Psoas muscle (tissue), 8 donors: ENCODE results near the gene PACS1. TPM values are rescaled to one million over a fixed set of nuclear protein-coding genes. Genes with fewer than 3 reads are reported as not detected.

ENCODE experiments used
- ATAC-seq, 4 donors: fragments of 200-7000 bp; cut with Tn5 transposase; one replicate each; pipeline ENCODE4 v1.9.1; 2020; ENCODE audit warnings: moderate library complexity in 3 of 4, mild to moderate bottlenecking in 2 of 4
- DNase-seq, 2 donors: peaks; one replicate each; pipeline ENCODE4 v3.0.0-alpha.2; 2020
- H3K27ac ChIP-seq: fragments of 200-600 bp; one replicate; pipeline ENCODE4 v1.8.0; 2022
- H3K27me3 ChIP-seq, 3 donors: fragments of 200-600 bp in 1 of 3; one replicate each; pipeline versions ENCODE4 v1.6.1 to v1.8.0; 2013 to 2022; ENCODE audit warnings: low read length in 2 of 3, mild to moderate bottlenecking in 2 of 3, moderate library complexity in 1 of 3; ENCODE audit not compliant: insufficient read depth in 3 of 3
- H3K36me3 ChIP-seq, 2 donors: fragments of 200-600 bp in 1 of 2; one replicate each; pipeline versions ENCODE4 v1.6.1 to v1.8.0; 2013 to 2022; ENCODE audit warnings: low read depth in 1 of 2, mild to moderate bottlenecking in 1 of 2, moderate library complexity in 1 of 2; ENCODE audit not compliant: insufficient read depth in 1 of 2
- H3K4me1 ChIP-seq: fragments of 200-600 bp; one replicate; pipeline ENCODE4 v1.8.0; 2022
- H3K4me3 ChIP-seq: fragments of 200-600 bp; one replicate; pipeline ENCODE4 v1.8.0; 2022; ENCODE audit warnings: mild to moderate bottlenecking
- H3K9me3 ChIP-seq: fragments of 200-600 bp; one replicate; pipeline ENCODE4 v1.8.0; 2022
- WGBS, 3 donors: extraction: QIAGEN DNeasy Blood & Tissue Kit; methylation state at CpG; one replicate each; pipeline versions ENCODE4 v1.1.6 to v1.1.7; 2013; 5-methylcytosine and 5-hydroxymethylcytosine counted together
- intact Hi-C, 2 donors: fragments of 100-400 bp; cut with DNase I; formaldehyde crosslinking; loops; one replicate each; pipeline versions ENCODE4 v1.11.0 to v1.14.2; 2022
- polyA plus RNA-seq, 3 donors: library from polyadenylated mRNA; stranded (reverse); fragments of 200-250 nt; gene quantifications; one replicate each; pipeline ENCODE4 v1.2.3, GENCODE V29; 2013
- total RNA-seq, 4 donors: library from RNA; stranded (reverse); fragmentation: NEBNext Ultra II Directional in 2 of 4; extraction: Animal tissue kit (Norgen Biotek cat#: 25700) in 2 of 4; gene quantifications; one replicate each; pipeline versions ENCODE4 v1.2.1 to v1.2.4, GENCODE V29; 2021 to 2023
- TF ChIP-seq, protein P1 (sequence below): fragments of 200-600 bp; IDR thresholded peaks from one replicate; pipeline ENCODE4 v1.8.0; 2022; ENCODE audit warnings: antibody characterized with exemption
- donor health status: healthy with polysubstance abuse.
- donor health status: DM: no; HTN: no; CAD: no; lungs with moderate emphysema.
- donor health status: Bipolar disorder and iron deficiency.
- donor health status: healthy.
- donor health status: DM: yes; HTN: yes; CAD: no.
- donor health status: DM: no; HTN: no; CAD: no.
- donor health status: DM: no; HTN: no; CAD: no.
- donor health status: DM: yes; HTN: yes; CAD: no.

The PACS1 gene
- total and polyA plus RNA-seq, 7 donors = 7.4 to 27.8 (median 16.3) TPM

DNA sequence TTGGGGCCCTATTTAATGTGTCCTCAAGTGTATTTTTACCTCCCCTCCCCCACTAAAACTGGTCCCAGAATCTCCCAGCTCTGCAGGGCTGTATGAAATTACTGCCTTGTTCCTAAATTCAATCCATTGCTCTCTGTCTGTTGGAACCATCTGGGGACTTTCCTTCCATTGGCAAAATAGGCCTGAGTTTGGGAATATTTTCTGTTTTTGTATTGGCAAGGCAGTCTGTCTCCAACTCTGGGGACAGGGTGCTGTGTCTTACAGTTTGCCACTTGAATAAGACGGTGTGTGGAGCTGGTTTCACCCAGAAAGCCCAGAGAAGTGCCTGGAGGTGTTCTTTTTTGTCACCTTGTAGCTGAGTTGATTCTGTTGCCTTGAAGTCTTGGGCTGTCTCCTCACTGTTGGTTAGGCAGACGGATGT, 1.3 kb downstream of the PACS1 start:
- WGBS, 3 donors = 36 to 53% (median 37%) methylated on average over 2 of the region's 2 CpGs

DNA sequence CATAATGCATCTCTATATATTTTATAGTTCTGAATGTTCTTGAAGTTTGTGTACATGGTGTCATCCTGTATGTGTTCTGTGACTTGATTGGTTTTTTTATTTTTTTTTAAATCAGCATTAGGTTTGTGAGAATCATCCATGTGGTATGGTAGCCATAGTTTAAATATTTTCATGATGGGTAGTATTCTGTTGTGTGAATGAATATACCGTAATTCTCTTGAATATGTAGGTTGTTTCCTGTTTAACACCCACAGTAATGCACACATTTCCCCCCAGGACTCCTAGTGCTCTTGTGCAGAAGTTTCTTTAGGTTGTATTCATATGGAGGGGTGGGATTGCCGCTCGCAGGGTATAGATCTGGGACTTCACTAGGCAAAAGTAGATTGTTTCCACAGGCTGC, 2.0 kb downstream of the PACS1 start:
- 90 to 96% (median 91%) methylated on average over 3 of the region's 3 CpGs for WGBS, 3 donors
- Histone ChIP-seq H3K27ac (no peak overlapping the region), H3K4me3 (peak overlapping the region; percentile 93), H3K9me3 (no peaks in the 10 kb centered on the region), H3K27me3 (no peaks in the 10 kb centered on the region), H3K4me1 (peaks cover 19% of the 10 kb centered on the region), H3K36me3 (peaks cover 9 to 43% of the 10 kb centered on the region in 2 donors)
- no peak for ATAC-seq
- TF ChIP-seq, protein P1, sequence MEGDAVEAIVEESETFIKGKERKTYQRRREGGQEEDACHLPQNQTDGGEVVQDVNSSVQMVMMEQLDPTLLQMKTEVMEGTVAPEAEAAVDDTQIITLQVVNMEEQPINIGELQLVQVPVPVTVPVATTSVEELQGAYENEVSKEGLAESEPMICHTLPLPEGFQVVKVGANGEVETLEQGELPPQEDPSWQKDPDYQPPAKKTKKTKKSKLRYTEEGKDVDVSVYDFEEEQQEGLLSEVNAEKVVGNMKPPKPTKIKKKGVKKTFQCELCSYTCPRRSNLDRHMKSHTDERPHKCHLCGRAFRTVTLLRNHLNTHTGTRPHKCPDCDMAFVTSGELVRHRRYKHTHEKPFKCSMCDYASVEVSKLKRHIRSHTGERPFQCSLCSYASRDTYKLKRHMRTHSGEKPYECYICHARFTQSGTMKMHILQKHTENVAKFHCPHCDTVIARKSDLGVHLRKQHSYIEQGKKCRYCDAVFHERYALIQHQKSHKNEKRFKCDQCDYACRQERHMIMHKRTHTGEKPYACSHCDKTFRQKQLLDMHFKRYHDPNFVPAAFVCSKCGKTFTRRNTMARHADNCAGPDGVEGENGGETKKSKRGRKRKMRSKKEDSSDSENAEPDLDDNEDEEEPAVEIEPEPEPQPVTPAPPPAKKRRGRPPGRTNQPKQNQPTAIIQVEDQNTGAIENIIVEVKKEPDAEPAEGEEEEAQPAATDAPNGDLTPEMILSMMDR = no peak
- DNase-seq = no peak
- intact Hi-C loops = no loop called here

More for the DNA sequence above, 1.3 kb downstream of the PACS1 start:
- H3K4me1 ChIP-seq = peaks cover 19% of the 10 kb centered on the region
- H3K27ac ChIP-seq = peak overlapping the region; percentile 81
- no peaks in the 10 kb centered on the region for H3K27me3 ChIP-seq
- no peak for DNase-seq
- TF ChIP-seq, protein P1 = no peak
- ATAC-seq = no peak
- no peaks in the 10 kb centered on the region for H3K9me3 ChIP-seq
- peak overlapping the region; percentile 93 for H3K4me3 ChIP-seq
- peaks cover 9 to 50% of the 10 kb centered on the region in 2 donors for H3K36me3 ChIP-seq
- intact Hi-C loops = no loop called here

DNA sequence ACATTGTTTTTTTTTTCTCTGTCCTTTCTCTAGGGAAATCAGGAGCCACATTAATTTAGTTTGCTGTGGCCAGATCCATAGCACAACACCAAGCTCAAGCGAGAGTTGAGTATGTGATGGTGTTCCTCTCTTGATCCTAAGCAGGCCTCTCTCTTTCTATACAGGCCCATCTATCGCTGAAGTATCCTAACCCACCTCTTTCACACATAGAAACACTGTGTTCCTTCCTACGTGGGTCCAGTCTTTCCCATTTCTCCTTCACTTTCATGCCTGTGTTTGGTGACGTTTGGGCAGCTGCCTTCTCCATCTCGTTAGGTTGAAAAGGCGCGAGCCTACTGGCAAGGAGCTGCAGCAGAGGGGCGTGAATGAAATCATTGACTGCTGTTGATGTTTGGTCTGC, 2.4 kb downstream of the PACS1 start:
- TF ChIP-seq, protein P1 = no peak
- no peak overlapping the region for H3K27ac ChIP-seq
- ATAC-seq (no peak), DNase-seq (no peak)
- H3K36me3 ChIP-seq = peaks cover 7 to 38% of the 10 kb centered on the region in 2 donors
- intact Hi-C loops = no loop called here
- WGBS, 3 donors = 66 to 76% (median 75%) methylated on average over 8 of the region's 8 CpGs
- no peaks in the 10 kb centered on the region for H3K9me3 ChIP-seq
- H3K4me1 ChIP-seq = peaks cover 19% of the 10 kb centered on the region
- no peaks in the 10 kb centered on the region for H3K27me3 ChIP-seq
- H3K4me3 ChIP-seq = no peak overlapping the region

DNA sequence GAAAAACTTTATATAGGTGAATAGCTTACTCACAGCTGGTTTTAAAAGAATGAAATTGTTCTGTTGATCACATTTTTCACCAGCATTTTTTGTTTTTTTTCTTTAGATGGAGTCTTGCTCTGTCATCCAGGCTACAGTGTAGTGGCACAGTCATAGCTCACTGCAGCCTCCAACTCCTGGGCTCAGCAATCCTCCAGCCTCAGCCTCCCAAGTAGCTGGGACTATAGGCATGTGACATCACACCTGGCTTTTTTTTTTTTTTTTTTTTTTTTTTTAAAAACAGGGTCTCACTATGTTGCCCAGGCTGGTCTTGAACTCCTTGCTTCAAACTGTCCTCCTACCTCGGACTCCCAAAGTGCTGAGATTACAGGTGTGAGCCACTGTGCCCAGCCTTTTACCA, 3.6 kb downstream of the PACS1 start:
- H3K36me3 ChIP-seq = peaks cover 2 to 27% of the 10 kb centered on the region in 2 donors
- intact Hi-C loops = no loop called here
- peaks cover 11% of the 10 kb centered on the region for H3K4me1 ChIP-seq
- H3K4me3 ChIP-seq = no peak overlapping the region
- no peak for ATAC-seq
- TF ChIP-seq, protein P1 = no peak
- no peak for DNase-seq
- H3K9me3 ChIP-seq = no peaks in the 10 kb centered on the region
- H3K27ac ChIP-seq = no peak overlapping the region
- no peaks in the 10 kb centered on the region for H3K27me3 ChIP-seq
- WGBS, 3 donors = 93 to 100% (median 98%) methylated on average over 1 of the region's 1 CpG

DNA sequence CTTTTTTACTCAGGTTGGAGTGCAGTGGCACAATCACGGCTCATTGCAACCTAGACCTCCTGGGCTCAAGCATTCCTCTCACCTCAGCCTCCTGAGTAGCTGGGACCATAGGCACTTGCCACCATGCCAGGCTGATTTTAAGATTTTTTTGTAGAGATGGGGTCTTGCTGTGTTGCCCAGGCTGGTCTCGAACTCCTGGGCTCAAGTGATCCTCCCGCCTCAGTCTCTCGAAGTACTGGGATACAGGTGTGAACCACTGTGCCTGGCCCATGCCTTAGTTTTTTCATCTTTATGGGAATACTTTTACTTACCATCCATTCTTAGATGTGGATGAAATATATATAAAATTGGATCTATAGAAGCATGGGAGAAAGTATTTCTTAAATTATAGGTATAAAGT, 5.2 kb downstream of the PACS1 start:
- TF ChIP-seq, protein P1 = no peak
- Histone ChIP-seq H3K4me3 (no peak overlapping the region), H3K36me3 (peaks cover 2 to 22% of the 10 kb centered on the region in 2 donors), H3K27ac (no peak overlapping the region), H3K27me3 (no peaks in the 10 kb centered on the region), H3K4me1 (no peaks in the 10 kb centered on the region), H3K9me3 (no peaks in the 10 kb centered on the region)
- intact Hi-C loops = no loop called here
- ATAC-seq (no peak), DNase-seq (no peak)
- WGBS, 3 donors = 94 to 98% (median 97%) methylated on average over 4 of the region's 4 CpGs
